Activated gamma-delta T cell (primary cell): Measurements from ENCODE around the gene TBC1D10A.

Experiments used
- DNase-seq: peaks from one replicate; lab custom pipeline; 2025; lab: John Stamatoyannopoulos, UW

Gene TBC1D10A

GRCh38 chr22:30265823-30266444, 60.8 kb downstream of the TBC1D10A start:
- peak; percentile 72 for DNase-seq

GRCh38 chr22:30265131-30265720, 61.5 kb downstream of the TBC1D10A start:
- DNase-seq: no peak

- no peak for DNase-seq
These were observed 62.9 kb downstream of the TBC1D10A start for GRCh38 chr22:30263883-30264282.

GRCh38 chr22:30262917-30263741, 63.6 kb downstream of the TBC1D10A start:
- DNase-seq: no peak

GRCh38 chr22:30262112-30262511, 64.6 kb downstream of the TBC1D10A start:
- no peak for DNase-seq

GRCh38 chr22:30261134-30261533, 65.6 kb downstream of the TBC1D10A start:
- no peak for DNase-seq

GRCh38 chr22:30260682-30261081, 66.1 kb downstream of the TBC1D10A start:
- no peak for DNase-seq

GRCh38 chr22:30260276-30260675, 66.5 kb downstream of the TBC1D10A start:
- DNase-seq: no peak

GRCh38 chr22:30254314-30254713, 72.4 kb downstream of the TBC1D10A start:
- no peak for DNase-seq

- no peak for DNase-seq
These were observed 73.4 kb downstream of the TBC1D10A start for GRCh38 chr22:30253205-30253852.

- DNase-seq: no peak
These were observed 74.1 kb downstream of the TBC1D10A start for GRCh38 chr22:30252411-30253204.

- DNase-seq: no peak
These were observed 75.0 kb downstream of the TBC1D10A start for GRCh38 chr22:30251711-30252110.

GRCh38 chr22:30250661-30251267, 76.0 kb downstream of the TBC1D10A start:
- DNase-seq: no peak

GRCh38 chr22:30250039-30250565, 76.6 kb downstream of the TBC1D10A start:
- no peak for DNase-seq

- DNase-seq: no peak
These were observed 77.4 kb downstream of the TBC1D10A start for GRCh38 chr22:30249049-30250038.

- DNase-seq: no peak
These were observed 78.3 kb downstream of the TBC1D10A start for GRCh38 chr22:30248484-30248883.

- no peak for DNase-seq
These were observed 78.8 kb downstream of the TBC1D10A start for GRCh38 chr22:30247974-30248373.

GRCh38 chr22:30247561-30247960, 79.2 kb downstream of the TBC1D10A start:
- DNase-seq: no peak

- DNase-seq: no peak
These were observed 79.8 kb downstream of the TBC1D10A start for GRCh38 chr22:30246814-30247376.
